GM21723 (cell line): ENCODE measurements around the gene SIRPA.
"Not testable (repeated sequence)": the region's sequence is repeated elsewhere in the genome, so short reads cannot be mapped to it uniquely, and the experiment has no call there.

ENCODE experiments used
- ATAC-seq: cut with Tn5 transposase; IDR thresholded peaks from one replicate; pipeline ENCODE4 v1.9.1; 2021; ENCODE audit warnings: mild to moderate bottlenecking, moderate library complexity; ENCODE audit not compliant: unreplicated experiment

Gene SIRPA

GRCh38 chr20:1904135-1904534 lies 8.9 kb downstream of the SIRPA start:
- ATAC-seq = no peak

- no peak for ATAC-seq
Measured at GRCh38 chr20:1905009-1905408, 9.8 kb downstream of the SIRPA start.

DNA sequence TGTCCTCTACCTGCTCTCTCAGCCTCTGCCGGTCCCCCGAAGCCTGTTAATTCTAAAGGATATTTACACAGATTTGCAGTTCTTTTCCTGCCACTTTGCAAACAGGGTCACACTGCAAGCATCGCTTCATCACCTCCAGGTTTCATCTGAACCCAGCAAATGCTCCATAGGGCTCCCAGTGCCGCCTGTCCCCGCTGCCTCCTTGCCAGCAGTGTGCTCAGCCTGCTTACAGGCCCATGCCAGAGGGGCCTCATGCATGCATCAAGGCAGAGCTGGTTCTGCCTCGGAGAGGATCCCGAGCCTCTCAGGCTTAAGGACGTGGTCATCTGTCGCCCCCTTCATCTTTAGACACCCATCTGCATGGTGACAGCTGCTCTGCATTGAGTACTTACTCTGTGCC lies 10.5 kb downstream of the SIRPA start:
- ATAC-seq = no peak

- ATAC-seq = no peak
Measured at GRCh38 chr20:1906361-1907051, 11.3 kb downstream of the SIRPA start.

DNA sequence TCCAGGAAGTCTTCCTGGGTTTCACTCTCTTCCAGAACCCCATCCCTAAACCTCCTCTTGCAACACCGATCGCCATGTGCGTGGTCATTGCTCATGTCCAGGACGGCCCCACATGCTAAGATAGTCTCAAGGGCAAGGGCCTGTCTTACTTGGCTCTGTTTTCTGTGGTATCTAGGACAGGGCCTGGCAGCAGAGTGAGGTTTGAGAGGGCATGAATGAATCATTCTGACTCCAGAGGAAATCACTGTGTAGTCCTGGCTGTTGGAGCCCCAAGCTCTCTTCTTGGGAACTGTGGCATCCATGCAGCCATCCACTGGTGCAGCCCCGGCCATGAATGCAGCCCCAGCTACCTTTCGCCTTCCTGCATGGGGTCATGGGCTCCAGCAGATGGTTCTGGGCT lies 12.4 kb downstream of the SIRPA start:
- ATAC-seq = no peak

- no peak for ATAC-seq
Measured at GRCh38 chr20:1908191-1908590, 13.0 kb downstream of the SIRPA start.

DNA sequence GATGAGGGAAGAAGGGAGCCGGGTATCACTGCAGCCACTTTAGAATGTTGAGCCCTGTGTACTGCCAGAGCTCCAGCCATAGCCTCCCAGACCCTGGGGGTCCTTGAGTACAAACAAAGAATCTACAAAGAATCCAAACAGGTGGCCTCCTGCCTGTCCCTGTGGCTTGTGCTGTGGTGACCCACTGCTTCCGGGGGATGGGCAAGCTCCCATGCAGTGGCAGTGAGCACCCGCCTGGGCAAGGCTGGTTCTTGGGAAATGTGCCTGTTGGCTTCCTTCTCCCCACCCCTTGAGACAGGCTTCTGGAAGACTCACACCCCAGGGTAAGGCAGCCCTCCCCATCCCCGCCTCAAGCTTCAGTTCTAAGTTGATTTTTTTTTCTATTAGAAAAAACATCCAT lies 13.9 kb downstream of the SIRPA start:
- ATAC-seq = no peak

DNA sequence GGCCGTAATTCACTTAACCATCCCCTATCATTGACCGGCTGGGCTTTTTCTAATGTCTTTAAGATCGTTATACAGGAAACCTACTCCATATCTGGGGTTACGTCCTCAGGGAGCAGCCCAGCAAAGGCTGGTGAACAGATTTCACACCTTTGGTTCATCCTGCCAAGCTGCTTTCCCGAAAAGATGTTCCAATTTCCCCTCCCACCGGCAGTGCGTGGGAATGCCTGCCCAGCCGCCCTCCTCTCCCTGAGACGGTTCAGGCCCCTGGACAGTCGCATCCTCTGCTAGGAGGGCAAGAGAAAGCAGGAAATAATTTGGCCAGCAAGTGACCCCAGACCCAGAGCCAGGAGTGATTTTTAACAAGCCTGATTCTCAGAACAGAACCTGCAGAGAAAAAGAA lies 16.3 kb downstream of the SIRPA start:
- ATAC-seq = no peak

GRCh38 chr20:1912053-1912452 lies 16.8 kb downstream of the SIRPA start:
- no peak for ATAC-seq

DNA sequence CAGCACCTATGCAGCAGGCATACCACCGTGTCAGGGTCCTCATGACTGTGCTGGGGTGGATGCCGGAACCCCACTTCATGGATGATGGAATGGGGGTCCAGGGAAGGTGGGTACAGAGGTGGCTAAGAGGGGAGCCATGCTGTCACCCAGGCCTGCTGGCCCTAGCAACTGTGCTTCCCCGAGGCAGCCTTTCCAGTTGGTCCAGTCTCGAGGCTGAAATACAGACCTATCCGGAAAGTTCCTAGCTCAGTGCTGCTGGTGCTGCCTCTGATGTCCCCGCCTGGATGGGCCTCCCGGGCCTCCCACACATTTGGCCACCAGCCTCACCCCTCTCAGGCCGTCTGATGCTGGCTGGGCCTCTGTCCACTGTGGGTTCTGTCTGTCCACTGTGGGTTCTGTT lies 17.4 kb downstream of the SIRPA start:
- no peak for ATAC-seq

- not testable (repeated sequence) for ATAC-seq
Measured at GRCh38 chr20:1915233-1915632, 20.0 kb downstream of the SIRPA start.

GRCh38 chr20:1915725-1916124 lies 20.5 kb downstream of the SIRPA start:
- ATAC-seq = no peak

GRCh38 chr20:1917786-1918185 lies 22.6 kb downstream of the SIRPA start:
- no peak for ATAC-seq

DNA sequence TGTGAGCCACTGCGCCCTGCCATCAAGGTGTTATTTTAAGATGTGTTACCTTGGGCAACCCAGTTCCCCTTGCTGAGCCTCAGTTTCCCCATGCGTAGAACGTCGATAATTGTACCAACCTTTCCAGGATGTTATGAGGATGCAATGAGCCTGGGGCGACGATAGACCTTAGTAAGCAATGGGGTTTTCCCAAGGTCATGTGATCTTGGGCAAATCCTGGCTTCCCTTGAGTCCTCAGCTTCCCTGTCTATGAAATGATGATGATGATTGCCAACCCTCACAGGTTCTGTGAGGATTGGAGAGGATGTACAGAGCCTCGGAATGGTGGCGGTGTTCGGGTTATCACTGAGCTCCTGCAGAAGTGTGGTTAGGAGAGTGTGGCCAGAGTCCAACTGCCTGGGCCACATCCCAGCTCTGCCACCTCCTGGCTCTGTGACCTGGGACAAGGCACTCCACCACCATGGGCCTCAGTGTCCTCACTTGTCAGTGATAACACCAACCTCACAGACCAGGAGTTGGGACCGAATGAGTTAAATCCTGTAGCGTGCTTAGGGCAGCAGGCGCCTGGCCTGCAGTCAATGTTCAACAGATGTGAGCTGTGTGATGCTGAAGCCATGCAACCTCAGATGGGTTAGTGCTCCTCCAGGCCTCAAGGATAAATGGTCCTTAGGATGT lies 23.4 kb downstream of the SIRPA start:
- no peak for ATAC-seq

GRCh38 chr20:1920252-1920651 lies 25.0 kb downstream of the SIRPA start:
- no peak for ATAC-seq

DNA sequence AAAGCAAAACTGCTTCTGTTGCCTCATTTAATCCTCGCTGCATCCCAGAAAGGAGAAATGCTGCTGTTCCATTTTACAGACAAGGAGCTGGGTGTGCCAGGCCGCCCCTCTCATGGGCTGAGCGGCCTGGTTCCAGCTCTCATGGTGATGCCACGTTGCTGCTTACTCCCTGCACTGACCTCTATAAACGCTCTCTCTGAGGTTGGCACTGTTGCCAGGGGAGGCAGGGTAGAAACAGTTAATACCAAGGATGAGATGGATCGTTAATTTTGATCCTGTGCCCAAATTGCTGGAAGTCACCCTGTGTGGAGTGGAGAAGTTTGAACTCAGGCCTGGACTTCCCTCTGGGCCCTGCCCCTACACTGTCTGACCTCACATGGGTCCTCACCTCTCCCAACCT lies 25.6 kb downstream of the SIRPA start:
- ATAC-seq = no peak

DNA sequence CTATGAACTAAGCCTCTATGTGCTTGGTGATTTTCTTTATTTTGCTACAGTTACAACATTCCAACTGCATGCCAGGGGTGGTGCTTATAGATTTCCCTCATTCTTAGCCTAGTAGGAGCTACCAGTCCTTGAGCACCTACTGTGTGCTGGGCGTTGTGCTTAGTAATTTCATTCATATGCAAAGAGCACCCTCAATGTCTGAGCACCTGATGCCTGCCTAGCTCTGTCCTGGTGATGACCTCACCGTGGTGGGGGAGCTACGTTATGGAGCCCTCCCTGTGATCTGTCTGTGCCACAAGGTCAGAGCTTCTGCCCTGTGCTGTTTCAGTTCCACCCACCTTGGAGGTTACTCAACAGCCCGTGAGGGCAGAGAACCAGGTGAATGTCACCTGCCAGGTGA lies 26.8 kb downstream of the SIRPA start:
- not testable (repeated sequence) for ATAC-seq

GRCh38 chr20:1922786-1923185 lies 27.6 kb downstream of the SIRPA start:
- no peak for ATAC-seq

DNA sequence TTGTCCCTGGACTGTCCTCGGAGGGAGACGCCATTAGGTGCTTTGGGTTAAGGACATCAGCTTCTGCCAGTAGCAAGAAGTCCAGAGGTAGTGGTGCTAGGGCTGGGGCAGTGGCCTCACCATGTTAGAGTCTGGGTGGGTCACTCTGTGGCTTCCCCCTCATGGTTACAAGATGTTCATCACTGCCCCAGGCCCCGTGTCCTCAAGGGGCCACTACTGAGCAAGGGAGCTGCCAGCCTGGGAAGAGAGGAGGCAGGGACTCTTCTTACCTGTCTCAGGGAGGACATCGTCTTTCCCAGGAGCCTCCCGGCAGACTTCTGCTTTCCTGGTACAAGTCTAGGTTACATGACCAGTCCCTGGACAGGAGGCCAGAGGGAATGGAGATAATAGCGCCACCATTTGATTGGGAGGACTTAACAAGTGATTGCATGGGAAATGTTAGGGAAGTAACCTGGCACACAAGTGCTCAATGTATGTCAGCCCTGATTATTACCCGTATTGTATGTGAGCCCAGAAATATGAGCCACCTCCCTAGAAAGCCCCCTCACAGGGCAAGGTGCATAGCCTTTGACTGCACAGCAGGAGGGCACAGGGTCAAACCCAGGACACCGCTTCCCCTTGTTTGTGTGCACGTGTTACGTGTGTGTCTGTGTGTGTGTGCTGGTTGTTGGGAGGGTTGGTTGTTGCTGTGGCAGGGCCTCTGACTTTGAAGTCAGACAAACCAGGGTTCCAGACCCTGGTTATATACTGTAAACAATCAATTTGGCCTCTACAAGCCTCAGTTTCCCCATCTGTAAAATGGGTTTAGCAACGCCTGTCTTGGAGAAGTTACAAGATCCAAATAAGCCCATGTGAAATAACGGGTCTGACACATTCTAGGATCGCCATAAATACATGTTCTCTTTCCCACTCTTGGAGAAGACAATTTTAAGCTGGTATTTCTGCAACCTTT lies 30.0 kb downstream of the SIRPA start:
- ATAC-seq = no peak

DNA sequence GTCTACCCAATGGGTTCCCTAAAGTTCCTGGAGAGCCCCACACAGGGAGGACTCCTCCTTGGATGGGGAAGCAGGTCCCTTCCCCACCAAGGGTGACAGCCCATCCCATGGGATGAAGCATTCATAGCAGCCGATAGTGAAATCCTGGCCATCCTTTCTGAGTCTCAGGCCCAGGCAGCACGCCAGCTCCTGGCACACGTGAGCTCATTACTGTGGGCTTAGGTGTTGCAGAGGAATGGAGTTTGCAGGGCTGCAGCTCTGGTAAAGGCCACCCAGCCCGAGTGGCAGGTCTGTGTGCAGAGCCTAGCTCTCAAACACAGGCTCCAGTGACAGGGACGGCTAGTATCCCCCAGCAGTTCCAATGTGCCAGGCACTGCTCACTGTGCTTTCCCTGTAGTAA lies 31.0 kb downstream of the SIRPA start:
- ATAC-seq = no peak

- no peak for ATAC-seq
Measured at GRCh38 chr20:1927217-1927616, 32.0 kb downstream of the SIRPA start.

- no peak for ATAC-seq
Measured at GRCh38 chr20:1928154-1928553, 32.9 kb downstream of the SIRPA start.
